HepG2 (cell line): ENCODE results near the gene ADAMTS16. TPM values are rescaled to one million over a fixed set of nuclear protein-coding genes. Genes with fewer than 3 reads are reported as not detected.

Experiments
- ATAC-seq: fragments of 200-7000 bp; cut with Tn5 transposase; 3 replicates; pipeline ENCODE4 v1.9.1; 2020; ENCODE audit warnings: mild to moderate bottlenecking, moderate library complexity
- BruUV-seq: library from RNA; stranded (reverse); fragments of 400-500 nt; replicated peaks from 2 replicates; lab custom pipeline; 2021; lab: Mats Ljungman, UMichigan
- CTCF ChIA-PET: fragments of 300-600 bp; formaldehyde crosslinking; extraction: SDS; loops from one replicate; lab custom pipeline; 2021; ENCODE audit warnings: low total read pairs, inconsistent platforms, low intra/inter-chr PET ratio; lab: Yijun Ruan, JAX
- POLR2A ChIA-PET: fragments of 350-600 bp; sonication (Branson Sonifier 250); formaldehyde crosslinking; loops from one replicate; lab custom pipeline; 2020; ENCODE audit warnings: antibody characterized with exemption, inconsistent platforms; lab: Yijun Ruan, JAX
- DNase-seq: peaks from one replicate; pipeline ENCODE4 v3.0.0-alpha.2; 2015; ENCODE audit warnings: low spot score
- FAIRE-seq: peaks from 3 replicates; lab custom pipeline; 2011; peaks lifted over from hg19 to GRCh38; lab: Jason Lieb, UNC
- H2AFZ ChIP-seq: one replicate; pipeline ENCODE4 v1.6.1; 2011; ENCODE audit warnings: low read length, inconsistent platforms
- H3K27ac ChIP-seq: fragments of 300-600 bp; 3 replicates; pipeline ENCODE4 v1.8.0; 2011; ENCODE audit warnings: mixed run types, mild to moderate bottlenecking, mixed read lengths, low read length, inconsistent platforms; ENCODE audit not compliant: insufficient read depth; ENCODE audit errors: extremely low read length
- H3K27me3 ChIP-seq, 2 experiments: fragments of 200-600 bp in 1 of 2; 2 replicates in 1 of 2; 3 replicates in 1 of 2; pipeline versions ENCODE4 v1.6.0 to v1.8.0; 2011; ENCODE audit warnings: low read length in 2 of 2, mild to moderate bottlenecking in 2 of 2, moderate library complexity in 2 of 2, inconsistent platforms in 1 of 2; ENCODE audit not compliant: insufficient read depth in 2 of 2, control insufficient read depth in 1 of 2
- H3K36me3 ChIP-seq, 2 experiments: fragments of 200-600 bp in 1 of 2; replicated peaks in 1 of 2; 2 replicates in 1 of 2; 3 replicates in 1 of 2; pipeline versions ENCODE4 v1.5.1 to v1.8.0; 2011; ENCODE audit warnings: low read length in 2 of 2, inconsistent platforms in 1 of 2; ENCODE audit not compliant: insufficient read depth in 2 of 2, control insufficient read depth in 1 of 2
- H3K4me1 ChIP-seq: 2 replicates; pipeline ENCODE4 v1.5.1; 2012; ENCODE audit warnings: low read length, inconsistent platforms; ENCODE audit not compliant: insufficient read depth
- H3K4me2 ChIP-seq: 2 replicates; pipeline ENCODE4 v1.6.0; 2011; ENCODE audit warnings: low read depth, low read length, inconsistent platforms
- H3K4me3 ChIP-seq, 3 experiments: fragments of 200-600 bp in 1 of 3; sonication (generic), shearing (Covaris generic) in 1 of 3; replicated peaks in 1 of 3; 2 replicates each; pipeline ENCODE4 v1.5.1; 2011 to 2016; ENCODE audit warnings: low read length in 3 of 3, inconsistent platforms in 2 of 3, low read depth in 2 of 3, mild to moderate bottlenecking in 2 of 3, control low read depth in 1 of 3, mixed read lengths in 1 of 3; ENCODE audit not compliant: insufficient read depth in 1 of 3
- H3K79me2 ChIP-seq: one replicate; pipeline ENCODE4 v1.6.1; 2011; ENCODE audit warnings: low read length, inconsistent platforms; ENCODE audit not compliant: insufficient read depth
- H3K9ac ChIP-seq: 2 replicates; pipeline ENCODE4 v1.6.0; 2011; ENCODE audit warnings: mild to moderate bottlenecking, low read depth, low read length, inconsistent platforms; ENCODE audit not compliant: insufficient read depth
- H3K9me3 ChIP-seq: 2 replicates; pipeline ENCODE4 v1.5.1; 2012; ENCODE audit warnings: mild to moderate bottlenecking, low read length
- H4K20me1 ChIP-seq: 2 replicates; pipeline ENCODE4 v1.6.0; 2011; ENCODE audit warnings: inconsistent platforms, mild to moderate bottlenecking, low read length, moderate library complexity; ENCODE audit not compliant: insufficient read depth
- CEBPG ChIP-seq: IDR thresholded peaks from 2 replicates; pipeline ENCODE4 v1.6.1; 2016
- FOXP4 ChIP-seq: sonication (generic); formaldehyde crosslinking; IDR thresholded peaks from 2 replicates; pipeline ENCODE4 v1.4.0; 2020; ENCODE audit warnings: missing genetic modification reagents
- LRRFIP1 ChIP-seq: sonication (generic); formaldehyde crosslinking; conservative IDR thresholded peaks from 2 replicates; pipeline ENCODE4 v1.4.0; 2020; ENCODE audit warnings: missing genetic modification reagents
- PREB ChIP-seq: sonication (generic); formaldehyde crosslinking; IDR thresholded peaks from 2 replicates; pipeline ENCODE4 v1.4.0; 2020; ENCODE audit warnings: missing genetic modification reagents
- TCF12 ChIP-seq, 2 experiments: fragments of 450-650 bp in 1 of 2; sonication (generic) in 1 of 2; formaldehyde crosslinking in 1 of 2; IDR thresholded peaks; 2 replicates each; pipeline versions ENCODE4 v1.6.1 to v1.8.0; 2017 to 2022; ENCODE audit warnings: antibody characterized with exemption in 1 of 2, mild to moderate bottlenecking in 1 of 2, missing genetic modification reagents in 1 of 2, moderate library complexity in 1 of 2
- THAP8 ChIP-seq: sonication (generic); formaldehyde crosslinking; IDR thresholded peaks from 2 replicates; pipeline ENCODE4 v1.5.1; 2020; ENCODE audit warnings: missing genetic modification reagents, mild to moderate bottlenecking, borderline replicate concordance
- ZFP1 ChIP-seq: IDR thresholded peaks from 2 replicates; pipeline ENCODE4 v1.6.1; 2016
- ZFP36 ChIP-seq: fragments of 150-350 bp; IDR thresholded peaks from 2 replicates; pipeline ENCODE4 v1.6.1; 2018; ENCODE audit warnings: borderline replicate concordance, low read length, low read depth; ENCODE audit not compliant: partially characterized antibody
- ZFP36L1 ChIP-seq: sonication (generic); formaldehyde crosslinking; IDR thresholded peaks from 2 replicates; pipeline ENCODE4 v1.8.0; 2022; ENCODE audit warnings: mild to moderate bottlenecking, missing genetic modification reagents, moderate library complexity
- ZFX ChIP-seq: sonication (generic); formaldehyde crosslinking; IDR thresholded peaks from 2 replicates; pipeline ENCODE4 v1.4.0; 2020; ENCODE audit warnings: mild to moderate bottlenecking, low read depth, missing genetic modification reagents, moderate library complexity
- ZNF3 ChIP-seq: IDR thresholded peaks from 2 replicates; pipeline ENCODE4 v1.7.0; 2017; ENCODE audit warnings: inconsistent platforms
- ZNF343 ChIP-seq: sonication (generic); formaldehyde crosslinking; IDR thresholded peaks from 2 replicates; pipeline ENCODE4 v1.4.0; 2020; ENCODE audit warnings: mild to moderate bottlenecking, missing genetic modification reagents
- ZNF616 ChIP-seq: sonication (generic); formaldehyde crosslinking; IDR thresholded peaks from 2 replicates; pipeline ENCODE4 v1.5.0; 2020; ENCODE audit warnings: low read depth, mild to moderate bottlenecking, missing genetic modification reagents
- ZSCAN9 ChIP-seq: IDR thresholded peaks from 2 replicates; pipeline ENCODE4 v1.6.1; 2016; ENCODE audit warnings: borderline replicate concordance
- WGBS: methylation state at CpG from one replicate; pipeline ENCODE4 v1.1.6; 2017; ENCODE audit warnings: low lambda C conversion rate; 5-methylcytosine and 5-hydroxymethylcytosine counted together
- in situ Hi-C: cut with HindIII; loops from 2 replicates; pipeline ENCODE4 v1.10.0; 2017; ENCODE audit warnings: low pct_unique_long_range_greater_than_20kb; ENCODE audit not compliant: extremely low pct_ligation_motif_present
- intact Hi-C: fragments of 100-400 bp; cut with micrococcal nuclease; formaldehyde crosslinking; loops from one replicate; pipeline ENCODE4 v1.10.0; 2022; ENCODE audit not compliant: unreplicated experiment
- polyA plus RNA-seq, 8 experiments: library from polyadenylated mRNA; depleted of rRNA in 3 of 8; stranded (reverse) in 7 of 8; unstranded in 1 of 8; fragments of >200 nt; fragmentation: Illumina TruSeq in 4 of 8; extraction: Trizol in 4 of 8; gene quantifications; 2 replicates each; pipeline versions ENCODE4 v1.2.1 to v1.2.3, GENCODE V29; 2011 to 2016; ENCODE audit warnings: low read depth in 4 of 8, missing spikeins in 1 of 8, mixed read lengths in 1 of 8; ENCODE audit not compliant: insufficient read depth in 1 of 8
- total RNA-seq, 5 experiments: library from RNA; depleted of rRNA; stranded (reverse); fragments of >200 nt; fragmentation: Illumina TruSeq; extraction: Trizol; gene quantifications; 2 replicates each; pipeline ENCODE4 v1.2.3, GENCODE V29; 2016; ENCODE audit warnings: low read depth in 1 of 5
- TF ChIP-seq, protein P1 (sequence below): sonication (generic); formaldehyde crosslinking; IDR thresholded peaks from 2 replicates; pipeline ENCODE4 v1.5.0; 2020; ENCODE audit warnings: mild to moderate bottlenecking, missing genetic modification reagents

ADAMTS16 gene
- total and polyA plus RNA-seq, 2 of the 13 experiments (the other 11 are each of a cell fraction or from before 2014, with no cell fraction given), result 0.02 to 0.03 TPM

DNA sequence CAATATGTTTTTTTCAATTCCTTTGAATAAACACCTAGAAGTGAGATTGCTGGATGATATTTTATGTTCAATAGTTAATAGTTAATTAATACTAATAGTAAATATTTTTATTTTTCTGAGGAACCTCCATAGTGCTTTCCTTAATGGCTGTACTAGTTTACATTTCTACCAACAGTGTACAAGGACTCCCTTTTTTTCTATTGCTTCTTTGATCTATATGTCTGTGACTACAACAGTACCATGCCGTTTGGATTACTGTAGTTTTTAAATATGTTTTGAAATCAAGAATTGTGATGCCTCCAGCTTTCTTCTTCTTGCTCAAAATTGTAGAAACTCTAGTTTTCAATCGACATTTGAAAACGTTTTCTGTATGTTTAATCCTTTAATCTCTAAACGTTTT, 39.5 kb upstream of the ADAMTS16 start (continued):
- TF ChIP-seq FOXP4 (CRISPR knock-in tag) (no peak), ZFP36 (no peak), ZNF343 (no peak), ZFP1 (no peak), ZNF3 (CRISPR knock-in tag) (no peak), LRRFIP1 (CRISPR knock-in tag) (no peak), ZNF616 (CRISPR knock-in tag) (no peak)

DNA sequence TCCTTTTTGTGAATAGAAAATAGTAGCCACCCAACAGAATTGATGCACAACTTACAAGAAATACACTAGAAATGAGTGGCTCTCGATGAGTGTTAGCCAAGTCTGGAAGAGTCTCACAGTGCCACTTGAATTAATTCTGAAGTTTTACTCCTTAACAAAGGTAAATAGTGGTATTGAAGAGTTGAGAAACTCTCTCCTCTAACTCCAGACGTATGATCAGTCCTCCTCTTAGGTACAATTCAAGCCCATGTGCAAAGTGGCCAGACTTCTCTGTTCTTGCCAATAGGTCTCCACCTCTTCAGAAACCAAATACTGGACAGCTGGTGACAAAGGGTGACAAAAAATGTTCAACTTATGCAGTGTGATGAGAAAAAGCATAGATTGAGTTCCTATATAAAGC, 38.5 kb upstream of the ADAMTS16 start:
- Histone ChIP-seq H3K27me3 (no peaks in the 10 kb centered on the region), H3K36me3 (no peaks in the 10 kb centered on the region), H3K4me3 (no peak overlapping the region), H4K20me1 (no peaks in the 10 kb centered on the region), H2AFZ (no peak overlapping the region), H3K79me2 (no peaks in the 10 kb centered on the region), H3K4me1 (no peaks in the 10 kb centered on the region), H3K4me2 (no peak overlapping the region), H3K27ac (no peak overlapping the region), H3K9ac (no peak overlapping the region), H3K9me3 (no peaks in the 10 kb centered on the region; the same call in 1 of the 2 replicates)
- no peak for FAIRE-seq
- intact Hi-C loops (no loop called here), in situ Hi-C loops (no loop called here)
- BruUV-seq, result no TSS peak
- DNase-seq, result no peak
- ATAC-seq, result no peak
- POLR2A ChIA-PET, result no interaction called here
- CTCF ChIA-PET, result no interaction called here
- 9% methylated on average over 2 of the region's 2 CpGs for WGBS
- TF ChIP-seq PREB (CRISPR knock-in tag) (no peak), CEBPG (CRISPR knock-in tag) (no peak), THAP8 (CRISPR knock-in tag) (no peak), TCF12 (IDR thresholded peaks at IDR 0.05) (no peak), TCF12 (CRISPR knock-in tag; IDR thresholded peaks at IDR 0.05) (no peak), ZFP36L1 (CRISPR knock-in tag) (no peak), ZFX (CRISPR knock-in tag) (no peak), ZSCAN9 (no peak)
- TF ChIP-seq, protein P1, sequence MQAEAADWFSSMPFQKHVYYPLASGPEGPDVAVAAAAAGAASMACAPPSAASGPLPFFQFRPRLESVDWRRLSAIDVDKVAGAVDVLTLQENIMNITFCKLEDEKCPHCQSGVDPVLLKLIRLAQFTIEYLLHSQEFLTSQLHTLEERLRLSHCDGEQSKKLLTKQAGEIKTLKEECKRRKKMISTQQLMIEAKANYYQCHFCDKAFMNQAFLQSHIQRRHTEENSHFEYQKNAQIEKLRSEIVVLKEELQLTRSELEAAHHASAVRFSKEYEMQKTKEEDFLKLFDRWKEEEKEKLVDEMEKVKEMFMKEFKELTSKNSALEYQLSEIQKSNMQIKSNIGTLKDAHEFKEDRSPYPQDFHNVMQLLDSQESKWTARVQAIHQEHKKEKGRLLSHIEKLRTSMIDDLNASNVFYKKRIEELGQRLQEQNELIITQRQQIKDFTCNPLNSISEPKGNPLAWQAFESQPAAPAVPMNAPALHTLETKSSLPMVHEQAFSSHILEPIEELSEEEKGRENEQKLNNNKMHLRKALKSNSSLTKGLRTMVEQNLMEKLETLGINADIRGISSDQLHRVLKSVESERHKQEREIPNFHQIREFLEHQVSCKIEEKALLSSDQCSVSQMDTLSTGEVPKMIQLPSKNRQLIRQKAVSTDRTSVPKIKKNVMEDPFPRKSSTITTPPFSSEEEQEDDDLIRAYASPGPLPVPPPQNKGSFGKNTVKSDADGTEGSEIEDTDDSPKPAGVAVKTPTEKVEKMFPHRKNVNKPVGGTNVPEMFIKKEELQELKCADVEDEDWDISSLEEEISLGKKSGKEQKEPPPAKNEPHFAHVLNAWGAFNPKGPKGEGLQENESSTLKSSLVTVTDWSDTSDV (CRISPR knock-in tag), result no peak
